SK-N-SH treated with all-trans-retinoic acid at 6 μM for 48 hours (cell line): ENCODE results near the gene ADGRV1.
"Not testable (repeated sequence)": the region's sequence is repeated elsewhere in the genome, so short reads cannot be mapped to it uniquely, and the experiment has no call there.

Experiments
- ATAC-seq: fragments of 200-7000 bp; cut with Tn5 transposase; 3 replicates; pipeline ENCODE4 v1.9.1; 2020; ENCODE audit warnings: mild to moderate bottlenecking, moderate library complexity
- ARNTL ChIP-seq: fragments of 450-650 bp; formaldehyde crosslinking; IDR thresholded peaks from 2 replicates; pipeline ENCODE4 v1.5.0; 2020; ENCODE audit warnings: low read depth, mild to moderate bottlenecking, moderate library complexity, borderline replicate concordance
- BACH2 ChIP-seq: fragments of 250-450 bp; sonication (Bioruptor Pico); IDR thresholded peaks from 2 replicates; pipeline ENCODE4 v1.9.0; 2021; ENCODE audit warnings: mild to moderate bottlenecking, borderline replicate concordance
- CREB5 ChIP-seq: fragments of 250-450 bp; sonication (Bioruptor Pico); IDR thresholded peaks from 2 replicates; pipeline ENCODE4 v1.5.1; 2020; ENCODE audit warnings: low read depth, mild to moderate bottlenecking, moderate library complexity
- CSDC2 ChIP-seq: fragments of 250-450 bp; sonication (Bioruptor Pico); IDR thresholded peaks from 2 replicates; pipeline ENCODE4 v1.5.0; 2020; ENCODE audit warnings: mild to moderate bottlenecking, moderate library complexity
- CSRNP3 ChIP-seq: fragments of 250-450 bp; sonication (Bioruptor Pico); IDR thresholded peaks from 2 replicates; pipeline ENCODE4 v1.5.1; 2021; ENCODE audit warnings: mild to moderate bottlenecking, moderate library complexity
- ESRRG ChIP-seq: fragments of 250-450 bp; sonication (Bioruptor Pico); IDR thresholded peaks from 2 replicates; pipeline ENCODE4 v1.6.1; 2021; ENCODE audit warnings: mild to moderate bottlenecking
- GLIS3 ChIP-seq: fragments of 250-450 bp; sonication (Bioruptor Pico); IDR thresholded peaks from 2 replicates; pipeline ENCODE4 v1.5.0; 2020; ENCODE audit warnings: mild to moderate bottlenecking, moderate library complexity
- ISL1 ChIP-seq: fragments of 250-450 bp; sonication (Bioruptor Pico); IDR thresholded peaks from 2 replicates; pipeline ENCODE4 v2.1.2; 2022; ENCODE audit warnings: mild to moderate bottlenecking, moderate library complexity
- OSR1 ChIP-seq: fragments of 250-450 bp; sonication (Bioruptor Pico); IDR thresholded peaks from 2 replicates; pipeline ENCODE4 v1.8.0; 2022; ENCODE audit warnings: moderate library complexity, mild to moderate bottlenecking, inconsistent platforms
- PATZ1 ChIP-seq: fragments of 250-450 bp; sonication (Bioruptor Pico); IDR thresholded peaks from 2 replicates; pipeline ENCODE4 v1.8.0; 2020; ENCODE audit warnings: mild to moderate bottlenecking, moderate library complexity, borderline replicate concordance
- RARB ChIP-seq: fragments of 250-450 bp; sonication (Bioruptor Pico); IDR thresholded peaks from 2 replicates; pipeline ENCODE4 v1.8.0; 2021; ENCODE audit warnings: mild to moderate bottlenecking, moderate library complexity
- TCF4 ChIP-seq: fragments of 250-450 bp; sonication (Bioruptor Pico); IDR thresholded peaks from 2 replicates; pipeline ENCODE4 v1.8.0; 2021; ENCODE audit warnings: mild to moderate bottlenecking, moderate library complexity, borderline replicate concordance
- TSHZ2 ChIP-seq: fragments of 250-450 bp; sonication (Bioruptor Pico); IDR thresholded peaks from 2 replicates; pipeline ENCODE4 v1.5.0; 2020; ENCODE audit warnings: mild to moderate bottlenecking, moderate library complexity
- ZFP3 ChIP-seq: fragments of 250-450 bp; sonication (Bioruptor Pico); IDR thresholded peaks from 2 replicates; pipeline ENCODE4 v1.5.0; 2020; ENCODE audit warnings: mild to moderate bottlenecking, moderate library complexity
- ZFP30 ChIP-seq: fragments of 450-650 bp; formaldehyde crosslinking; IDR thresholded peaks from 2 replicates; pipeline ENCODE4 v1.5.0; 2022; ENCODE audit warnings: mild to moderate bottlenecking, moderate library complexity
- ZNF70 ChIP-seq: fragments of 450-650 bp; formaldehyde crosslinking; IDR thresholded peaks from 2 replicates; pipeline ENCODE4 v1.5.0; 2020; ENCODE audit warnings: mild to moderate bottlenecking, moderate library complexity

Gene ADGRV1

GRCh38 chr5:90570034-90570433 lies 11.4 kb downstream of the ADGRV1 start:
- TF ChIP-seq ZFP3 (CRISPR knock-in tag), result no peak
- no peak for TF ChIP-seq ZFP30 (CRISPR knock-in tag)
- no peak for TF ChIP-seq ISL1
- no peak for TF ChIP-seq PATZ1 (CRISPR knock-in tag)
- no peak for TF ChIP-seq TCF4 (CRISPR knock-in tag)
- no peak for ATAC-seq

GRCh38 chr5:90571147-90571773 lies 12.7 kb downstream of the ADGRV1 start:
- TF ChIP-seq TCF4 (CRISPR knock-in tag) (peak; percentile 32; the same call in 1 of the 2 replicates), BACH2 (CRISPR knock-in tag) (no peak), TSHZ2 (CRISPR knock-in tag) (peak; percentile 68; the same call in 1 of the 2 replicates)
- no peak for ATAC-seq

GRCh38 chr5:90575712-90576111 lies 17.1 kb downstream of the ADGRV1 start:
- no peak for ATAC-seq
- no peak for TF ChIP-seq RARB (CRISPR knock-in tag)
- no peak for TF ChIP-seq CSDC2
- no peak for TF ChIP-seq ZNF70 (CRISPR knock-in tag)
- no peak for TF ChIP-seq CREB5 (CRISPR knock-in tag)
- TF ChIP-seq PATZ1 (CRISPR knock-in tag), result no peak
- TF ChIP-seq ZFP30 (CRISPR knock-in tag), result no peak
- TF ChIP-seq OSR1 (CRISPR knock-in tag), result no peak
- TF ChIP-seq GLIS3 (CRISPR knock-in tag), result no peak
- no peak for TF ChIP-seq ZFP3 (CRISPR knock-in tag)
- TF ChIP-seq ARNTL (CRISPR knock-in tag), result no peak
- TF ChIP-seq CSRNP3 (CRISPR knock-in tag), result no peak
- TF ChIP-seq ESRRG (CRISPR knock-in tag), result no peak
- TF ChIP-seq, all 23 proteins: peak for 0

- not testable (repeated sequence) for ATAC-seq
Measured at GRCh38 chr5:90576566-90576965, 18.0 kb downstream of the ADGRV1 start.

- ATAC-seq, result not testable (repeated sequence)
Measured at GRCh38 chr5:90579905-90580304, 21.3 kb downstream of the ADGRV1 start.
